HG02852 (cell line): ENCODE results near the gene ZNF574.

Experiments
- ATAC-seq: cut with Tn5 transposase; IDR thresholded peaks from one replicate; pipeline ENCODE4 v1.9.1; 2021; ENCODE audit warnings: mild to moderate bottlenecking, moderate library complexity; ENCODE audit not compliant: unreplicated experiment

The ZNF574 gene

GRCh38 chr19:42122691-42123607, 47.0 kb downstream of the ZNF574 start:
- no peak for ATAC-seq

GRCh38 chr19:42123765-42124164, 47.8 kb downstream of the ZNF574 start:
- no peak for ATAC-seq

DNA sequence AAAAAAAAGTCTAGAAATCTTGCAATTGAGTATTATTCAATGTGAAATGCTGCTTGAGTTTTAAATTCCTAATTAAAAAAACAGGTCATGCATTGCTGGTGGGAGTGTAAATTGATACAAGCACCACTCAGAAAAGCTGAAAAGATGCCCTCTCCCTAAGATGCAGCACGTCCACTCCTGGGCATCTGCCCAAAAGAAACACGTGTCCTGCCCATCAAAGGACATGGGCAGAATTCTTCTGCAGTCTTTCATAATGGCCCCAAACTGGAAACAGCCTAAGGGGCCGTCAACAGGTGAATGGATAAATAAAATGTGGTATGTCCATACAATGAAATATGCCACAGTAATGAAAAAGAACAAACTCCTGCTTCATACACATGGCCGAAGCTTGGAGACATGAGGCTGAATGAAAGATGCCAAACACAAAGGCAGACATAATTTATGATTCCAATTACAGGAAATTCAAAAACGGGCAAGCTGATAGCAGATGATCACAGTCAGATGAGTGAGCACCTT, 48.5 kb downstream of the ZNF574 start:
- no peak for ATAC-seq

DNA sequence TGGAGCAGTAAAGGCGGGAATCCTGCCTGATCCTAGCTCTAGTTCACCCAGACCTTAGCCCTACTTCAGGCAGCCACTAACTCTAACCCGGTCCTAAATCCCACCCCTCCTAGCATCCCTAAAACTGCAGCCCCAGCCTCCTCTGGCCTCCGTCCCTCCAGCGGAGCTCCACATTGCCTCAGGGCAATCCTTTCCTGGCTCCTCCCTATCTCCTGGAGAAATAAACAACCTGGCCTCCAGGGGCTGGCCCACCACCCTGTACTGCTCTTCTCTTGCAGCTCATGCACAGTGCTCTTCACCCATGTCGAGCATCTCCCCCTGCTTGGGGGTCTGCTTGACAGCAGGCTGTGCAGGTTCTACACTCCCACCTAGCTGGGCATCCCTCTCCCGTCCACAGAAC, 49.6 kb downstream of the ZNF574 start:
- ATAC-seq, result no peak

GRCh38 chr19:42126574-42126973, 50.6 kb downstream of the ZNF574 start:
- no peak for ATAC-seq

GRCh38 chr19:42129399-42130253, 53.7 kb downstream of the ZNF574 start:
- ATAC-seq, result no peak

- no peak for ATAC-seq
These were observed 54.2 kb downstream of the ZNF574 start for GRCh38 chr19:42130254-42130573.
